RWPE1 (cell line): ENCODE results near the gene PCDHB5.
"Not testable (repeated sequence)": the region's sequence is repeated elsewhere in the genome, so short reads cannot be mapped to it uniquely, and the experiment has no call there.

Source experiments
- CTCF ChIA-PET: fragments of 350-600 bp; sonication (Branson Sonifier 250); formaldehyde crosslinking; extraction: SDS; loops from one replicate; lab custom pipeline; 2021; lab: Yijun Ruan, JAX
- POLR2A ChIA-PET: fragments of 400-600 bp; formaldehyde crosslinking; extraction: SDS; loops from one replicate; lab custom pipeline; 2020; ENCODE audit warnings: antibody characterized with exemption; ENCODE audit not compliant: low non-redundant PET; lab: Yijun Ruan, JAX
- DNase-seq: peaks from one replicate; pipeline ENCODE4 v3.0.0; 2012; ENCODE audit warnings: low spot score
- H3K27ac ChIP-seq: fragments of 450-650 bp; 2 replicates; pipeline ENCODE4 v1.5.1; 2017
- CTCF ChIP-seq: fragments of 450-650 bp; conservative IDR thresholded peaks from 2 replicates; pipeline ENCODE4 v1.5.1; 2017; ENCODE audit warnings: low read depth, mild to moderate bottlenecking

The PCDHB5 gene

GRCh38 chr5:141105350-141105749 is 29.7 kb upstream of the PCDHB5 start:
- no peak for DNase-seq
- POLR2A ChIA-PET = no interaction called here
- CTCF ChIA-PET = interaction anchor here (0.6 kb wide), 1 partner anchor 188 kb away, joined by 3 read pairs; no protein-coding TSS in a partner anchor
- TF ChIP-seq CTCF = no peak
- no peak overlapping the region for H3K27ac ChIP-seq

- no peak overlapping the region for H3K27ac ChIP-seq
- ChIA-PET CTCF (no interaction called here), POLR2A (no interaction called here)
- TF ChIP-seq CTCF = no peak
- no peak for DNase-seq
Measured at GRCh38 chr5:141119250-141119649, 15.8 kb upstream of the PCDHB5 start.

DNA sequence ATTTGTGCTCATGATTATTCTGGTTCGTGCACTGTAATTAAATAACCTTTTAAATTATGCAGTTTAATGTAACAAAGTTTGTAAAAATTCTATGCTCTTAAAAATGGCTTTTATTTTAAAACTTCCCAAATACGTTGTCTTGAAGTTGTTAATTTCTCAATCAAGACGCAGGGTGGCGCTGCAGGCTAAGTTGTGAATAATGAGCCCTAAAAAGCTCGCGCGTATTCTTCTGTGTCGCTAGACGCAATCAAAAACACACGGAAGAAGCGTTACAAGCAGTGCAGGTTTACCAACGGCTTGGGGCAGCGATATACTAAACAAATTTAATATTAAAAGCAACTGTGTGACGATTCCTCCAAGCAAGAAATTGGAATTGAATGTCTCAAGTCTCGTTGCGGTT is 13.4 kb upstream of the PCDHB5 start, which contains the start of gene PCDHB4:
Gene PCDHB4 (plus strand): TSS at position 256 of the 400 bp plus-strand sequence. CDS start 181 bp downstream, outside the sequence.
- TF ChIP-seq CTCF = no peak
- ChIA-PET POLR2A (no interaction called here), CTCF (interaction anchor here (0.5 kb wide), 1 partner anchor 21 kb away, joined by 3 read pairs; no protein-coding TSS in a partner anchor)
- DNase-seq = no peak
- H3K27ac ChIP-seq = no peak within 1 kb of the TSS

GRCh38 chr5:141121985-141122384 is 13.0 kb upstream of the PCDHB5 start:
- H3K27ac ChIP-seq = no peak overlapping the region
- TF ChIP-seq CTCF = no peak
- POLR2A ChIA-PET = no interaction called here
- CTCF ChIA-PET = no interaction called here
- no peak for DNase-seq

- POLR2A ChIA-PET, CTCF ChIA-PET, DNase-seq: not testable (repeated sequence)
Measured at GRCh38 chr5:141123396-141124135, 11.4 kb upstream of the PCDHB5 start.

GRCh38 chr5:141127305-141127704 is 7.7 kb upstream of the PCDHB5 start:
- POLR2A ChIA-PET = no interaction called here
- TF ChIP-seq CTCF = no peak
- no peak for DNase-seq
- CTCF ChIA-PET = interaction anchor here (0.6 to 0.9 kb wide), 2 partner anchors 96 to 253 kb away, joined by 4 to 8 read pairs; partner anchors contain the start of gene PCDHB14
- no peak overlapping the region for H3K27ac ChIP-seq

More at GRCh38 chr5:141123396-141124135, 11.4 kb upstream of the PCDHB5 start:
- H3K27ac ChIP-seq = not testable (repeated sequence)

DNA sequence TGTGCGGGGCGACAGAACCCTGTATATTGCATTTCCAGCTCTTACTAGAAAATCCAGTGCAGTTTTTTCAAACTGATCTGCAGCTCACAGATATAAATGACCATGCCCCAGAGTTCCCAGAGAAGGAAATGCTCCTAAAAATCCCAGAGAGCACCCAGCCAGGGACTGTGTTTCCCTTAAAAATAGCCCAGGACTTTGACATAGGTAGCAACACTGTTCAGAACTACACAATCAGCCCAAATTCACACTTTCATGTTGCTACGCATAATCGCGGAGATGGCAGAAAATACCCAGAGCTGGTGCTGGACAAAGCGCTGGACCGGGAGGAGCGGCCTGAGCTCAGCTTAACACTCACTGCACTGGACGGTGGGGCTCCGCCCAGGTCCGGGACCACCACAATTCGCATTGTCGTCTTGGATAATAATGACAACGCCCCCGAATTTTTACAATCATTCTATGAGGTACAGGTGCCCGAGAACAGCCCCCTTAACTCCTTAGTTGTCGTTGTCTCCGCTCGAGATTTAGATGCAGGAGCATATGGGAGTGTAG is 786 bp downstream of the PCDHB5 start:
- no peak for TF ChIP-seq CTCF
- ChIA-PET POLR2A (no interaction called here), CTCF (interaction anchor here (0.7 kb wide), 1 partner anchor 52 kb away, joined by 3 read pairs; no protein-coding TSS in a partner anchor)
- DNase-seq = no peak
- no peak overlapping the region for H3K27ac ChIP-seq

DNA sequence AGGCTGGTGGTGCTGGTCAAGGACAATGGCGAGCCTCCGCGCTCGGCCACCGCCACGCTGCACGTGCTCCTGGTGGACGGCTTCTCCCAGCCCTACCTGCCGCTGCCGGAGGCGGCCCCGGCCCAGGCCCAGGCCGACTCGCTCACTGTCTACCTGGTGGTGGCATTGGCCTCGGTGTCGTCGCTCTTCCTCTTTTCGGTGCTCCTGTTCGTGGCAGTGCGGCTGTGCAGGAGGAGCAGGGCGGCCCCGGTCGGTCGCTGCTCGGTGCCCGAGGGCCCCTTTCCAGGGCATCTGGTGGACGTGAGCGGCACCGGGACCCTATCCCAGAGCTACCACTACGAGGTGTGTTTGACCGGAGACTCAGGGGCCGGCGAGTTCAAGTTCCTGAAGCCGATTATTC is 2.3 kb downstream of the PCDHB5 start:
- H3K27ac ChIP-seq, CTCF ChIA-PET, POLR2A ChIA-PET, DNase-seq: not testable (repeated sequence)
